ENCODE measurements around the gene BAIAP2L2. TPM values are rescaled to one million over a fixed set of nuclear protein-coding genes. Genes with fewer than 3 reads are reported as not detected.
"Not testable (repeated sequence)": the region's sequence is repeated elsewhere in the genome, so short reads cannot be mapped to it uniquely, and the experiment has no call there.

BAIAP2L2 gene
- total RNA-seq, 2 donors from 2014 or later, result 0.14 to 5.5 TPM

- no peaks in the 10 kb centered on the region for H3K9me3 ChIP-seq
- TF ChIP-seq POLR2AphosphoS5 (IDR thresholded peaks at IDR 0.05), result no peak
- intact Hi-C loops (cut with DNase I), result no loop called here
- peaks cover 9% of the 10 kb centered on the region for H3K4me1 ChIP-seq (replicated peaks)
- H3K36me3 ChIP-seq, result peaks cover 0 to 2% of the 10 kb centered on the region in 2 donors
- no peak overlapping the region for H3K27ac ChIP-seq
- 84% methylated on average over 7 of the region's 7 CpGs for WGBS
- DNase-seq (ENCODE audit: low spot score), result no peak
- H3K4me3 ChIP-seq, result no peak overlapping the region
- H3K27me3 ChIP-seq (replicated peaks; ENCODE audit: insufficient read depth), result no peaks in the 10 kb centered on the region
Observed at GRCh38 chr22:38079804-38080203, 30.7 kb downstream of the BAIAP2L2 start.

- H3K27ac ChIP-seq; H3K4me3 ChIP-seq; H3K9me3 ChIP-seq; H3K4me1 ChIP-seq (replicated peaks); intact Hi-C loops (cut with DNase I); H3K36me3 ChIP-seq; H3K27me3 ChIP-seq (replicated peaks; ENCODE audit: insufficient read depth); DNase-seq (ENCODE audit: low spot score): not testable (repeated sequence)
- 92% methylated on average over 2 of the region's 2 CpGs for WGBS
Observed at GRCh38 chr22:38079208-38079607, 31.3 kb downstream of the BAIAP2L2 start.

GRCh38 chr22:38078046-38078840, 32.2 kb downstream of the BAIAP2L2 start:
- intact Hi-C loops (cut with DNase I), result no loop called here
- no peak for DNase-seq (ENCODE audit: low spot score)
- no peaks in the 10 kb centered on the region for H3K9me3 ChIP-seq
- 72% methylated on average over 20 of the region's 22 CpGs for WGBS
- no peaks in the 10 kb centered on the region for H3K27me3 ChIP-seq (replicated peaks; ENCODE audit: insufficient read depth)
- peaks cover 3 to 17% of the 10 kb centered on the region in 2 donors for H3K36me3 ChIP-seq
- no peak overlapping the region for H3K27ac ChIP-seq
- TF ChIP-seq POLR2AphosphoS5 (IDR thresholded peaks at IDR 0.05), result no peak
- TF ChIP-seq POLR2A (IDR thresholded peaks at IDR 0.05), result no peak
- TF ChIP-seq CTCF (IDR thresholded peaks at IDR 0.05), result no peak
- no peak overlapping the region for H3K4me3 ChIP-seq
- peaks cover 9% of the 10 kb centered on the region for H3K4me1 ChIP-seq (replicated peaks)

GRCh38 chr22:38077595-38077994, 32.9 kb downstream of the BAIAP2L2 start:
- TF ChIP-seq POLR2A (IDR thresholded peaks at IDR 0.05), result no peak
- TF ChIP-seq CTCF (IDR thresholded peaks at IDR 0.05), result no peak
- no peak for TF ChIP-seq POLR2AphosphoS5 (IDR thresholded peaks at IDR 0.05)
- Histone ChIP-seq H3K4me1 (replicated peaks) (peaks cover 9% of the 10 kb centered on the region), H3K4me3 (no peak overlapping the region), H3K9me3 (no peaks in the 10 kb centered on the region), H3K27ac (no peak overlapping the region), H3K36me3 (peaks cover 7 to 23% of the 10 kb centered on the region in 2 donors), H3K27me3 (replicated peaks; ENCODE audit: insufficient read depth) (no peaks in the 10 kb centered on the region)
- WGBS, result 60% methylated on average over 10 of the region's 14 CpGs
- intact Hi-C loops (cut with DNase I), result no loop called here
- DNase-seq (ENCODE audit: low spot score), result no peak

- WGBS, result 80% methylated on average over 12 of the region's 12 CpGs
- intact Hi-C loops (cut with DNase I), result no loop called here
- Histone ChIP-seq H3K27me3 (replicated peaks; ENCODE audit: insufficient read depth) (no peaks in the 10 kb centered on the region), H3K27ac (no peak overlapping the region), H3K9me3 (no peaks in the 10 kb centered on the region), H3K4me3 (no peak overlapping the region), H3K4me1 (replicated peaks) (peaks cover 5% of the 10 kb centered on the region), H3K36me3 (peaks cover 7 to 27% of the 10 kb centered on the region in 2 donors)
- no peak for TF ChIP-seq CTCF (IDR thresholded peaks at IDR 0.05)
- no peak for TF ChIP-seq POLR2A (IDR thresholded peaks at IDR 0.05)
- no peak for TF ChIP-seq POLR2AphosphoS5 (IDR thresholded peaks at IDR 0.05)
- no peak for DNase-seq (ENCODE audit: low spot score)
Observed at GRCh38 chr22:38077096-38077495, 33.4 kb downstream of the BAIAP2L2 start.

- intact Hi-C loops (cut with DNase I), result no loop called here
- H3K9me3 ChIP-seq, result no peaks in the 10 kb centered on the region
- WGBS, result 79% methylated on average over 13 of the region's 13 CpGs
- no peaks in the 10 kb centered on the region for H3K27me3 ChIP-seq (replicated peaks; ENCODE audit: insufficient read depth)
- TF ChIP-seq POLR2A (IDR thresholded peaks at IDR 0.05) (no peak), CTCF (IDR thresholded peaks at IDR 0.05) (no peak), POLR2AphosphoS5 (IDR thresholded peaks at IDR 0.05) (no peak)
- no peak for DNase-seq (ENCODE audit: low spot score)
- H3K4me1 ChIP-seq (replicated peaks), result no peaks in the 10 kb centered on the region
- no peak overlapping the region for H3K4me3 ChIP-seq
- H3K36me3 ChIP-seq, result peaks cover 7 to 27% of the 10 kb centered on the region in 2 donors
- H3K27ac ChIP-seq, result no peak overlapping the region
Observed at GRCh38 chr22:38075961-38076360, 34.5 kb downstream of the BAIAP2L2 start.

Data from prostate gland (tissue), 2 donors.